ENCODE results near the gene GASK1A. TPM values are rescaled to one million over a fixed set of nuclear protein-coding genes. Genes with fewer than 3 reads are reported as not detected.
"Not testable (repeated sequence)": the region's sequence is repeated elsewhere in the genome, so short reads cannot be mapped to it uniquely, and the experiment has no call there.

GASK1A gene
- total RNA-seq, 1 donor from 2014 or later: not detected

- H3K4me3 Mint-ChIP-seq: no peak overlapping the region
- H3K36me3 Mint-ChIP-seq (ENCODE audit: low read depth): no peaks in the 10 kb centered on the region
- DNase-seq (no peak), ATAC-seq (ENCODE audit: low read depth) (no peak)
- intact Hi-C loops (cut with micrococcal nuclease): no loop called here
- peaks cover 12% of the 10 kb centered on the region for H3K27me3 Mint-ChIP-seq
- no peak overlapping the region for H3K27ac Mint-ChIP-seq
- H3K9me3 Mint-ChIP-seq: peaks cover 23% of the 10 kb centered on the region
- CTCF ChIA-PET: no interaction called here
- no peaks in the 10 kb centered on the region for H3K4me1 Mint-ChIP-seq
- POLR2A ChIA-PET: no interaction called here
- no peak for TF ChIP-seq CTCF (IDR thresholded peaks at IDR 0.05)
Observed at GRCh38 chr3:42970976-42971772, 7.9 kb upstream of the GASK1A start.

- H3K4me1 Mint-ChIP-seq; CTCF ChIA-PET; POLR2A ChIA-PET; H3K4me3 Mint-ChIP-seq; H3K36me3 Mint-ChIP-seq (ENCODE audit: low read depth); H3K27ac Mint-ChIP-seq; DNase-seq; ATAC-seq (ENCODE audit: low read depth); intact Hi-C loops (cut with micrococcal nuclease): not testable (repeated sequence)
- Mint-ChIP-seq H3K9me3 (peaks cover 27% of the 10 kb centered on the region), H3K27me3 (peaks cover 24% of the 10 kb centered on the region)
Observed at GRCh38 chr3:42974906-42975305, 4.2 kb upstream of the GASK1A start.

- TF ChIP-seq CTCF (IDR thresholded peaks at IDR 0.05): no peak
- H3K9me3 Mint-ChIP-seq: peaks cover 27% of the 10 kb centered on the region
- peaks cover 9% of the 10 kb centered on the region for H3K4me1 Mint-ChIP-seq
- CTCF ChIA-PET: no interaction called here
- ATAC-seq (ENCODE audit: low read depth) (no peak), DNase-seq (no peak)
- no peak overlapping the region for H3K27ac Mint-ChIP-seq
- H3K27me3 Mint-ChIP-seq: peaks cover 30% of the 10 kb centered on the region
- POLR2A ChIA-PET: no interaction called here
- no peaks in the 10 kb centered on the region for H3K36me3 Mint-ChIP-seq (ENCODE audit: low read depth)
- H3K4me3 Mint-ChIP-seq: no peak overlapping the region
- intact Hi-C loops (cut with micrococcal nuclease): no loop called here
Observed at GRCh38 chr3:42975456-42975855, 3.7 kb upstream of the GASK1A start.

- H3K9me3 Mint-ChIP-seq: peaks cover 27% of the 10 kb centered on the region
- no peaks in the 10 kb centered on the region for H3K36me3 Mint-ChIP-seq (ENCODE audit: low read depth)
- DNase-seq (no peak), ATAC-seq (ENCODE audit: low read depth) (no peak)
- peaks cover 35% of the 10 kb centered on the region for H3K27me3 Mint-ChIP-seq
- CTCF ChIA-PET: no interaction called here
- H3K4me3 Mint-ChIP-seq: no peak overlapping the region
- no peak overlapping the region for H3K27ac Mint-ChIP-seq
- intact Hi-C loops (cut with micrococcal nuclease): no loop called here
- POLR2A ChIA-PET: no interaction called here
- peaks cover 10% of the 10 kb centered on the region for H3K4me1 Mint-ChIP-seq
- TF ChIP-seq CTCF (IDR thresholded peaks at IDR 0.05): no peak
Observed at GRCh38 chr3:42975955-42976354, 3.2 kb upstream of the GASK1A start.

GRCh38 chr3:42980209-42980608 is 1.1 kb downstream of the GASK1A start:
- peaks cover 48% of the 10 kb centered on the region for H3K27me3 Mint-ChIP-seq
- DNase-seq (no peak), ATAC-seq (ENCODE audit: low read depth) (no peak)
- no peak overlapping the region for H3K27ac Mint-ChIP-seq
- H3K4me3 Mint-ChIP-seq: no peak overlapping the region
- intact Hi-C loops (cut with micrococcal nuclease): no loop called here
- CTCF ChIA-PET: no interaction called here
- H3K9me3 Mint-ChIP-seq: peaks cover 12% of the 10 kb centered on the region
- no peaks in the 10 kb centered on the region for H3K36me3 Mint-ChIP-seq (ENCODE audit: low read depth)
- no peak for TF ChIP-seq CTCF (IDR thresholded peaks at IDR 0.05)
- peaks cover 10% of the 10 kb centered on the region for H3K4me1 Mint-ChIP-seq
- POLR2A ChIA-PET: no interaction called here

- DNase-seq (no peak), ATAC-seq (ENCODE audit: low read depth) (no peak)
- ChIA-PET POLR2A (no interaction called here), CTCF (no interaction called here)
- Mint-ChIP-seq H3K4me1 (peaks cover 10% of the 10 kb centered on the region), H3K27ac (no peak overlapping the region), H3K4me3 (no peak overlapping the region), H3K36me3 (ENCODE audit: low read depth) (no peaks in the 10 kb centered on the region), H3K9me3 (peaks cover 5% of the 10 kb centered on the region), H3K27me3 (peaks cover 44% of the 10 kb centered on the region)
- no peak for TF ChIP-seq CTCF (IDR thresholded peaks at IDR 0.05)
- intact Hi-C loops (cut with micrococcal nuclease): no loop called here
Observed at GRCh38 chr3:42980909-42981308, 1.8 kb downstream of the GASK1A start.
